Measurements from ENCODE around the gene SHPK.

SHPK gene

DNA sequence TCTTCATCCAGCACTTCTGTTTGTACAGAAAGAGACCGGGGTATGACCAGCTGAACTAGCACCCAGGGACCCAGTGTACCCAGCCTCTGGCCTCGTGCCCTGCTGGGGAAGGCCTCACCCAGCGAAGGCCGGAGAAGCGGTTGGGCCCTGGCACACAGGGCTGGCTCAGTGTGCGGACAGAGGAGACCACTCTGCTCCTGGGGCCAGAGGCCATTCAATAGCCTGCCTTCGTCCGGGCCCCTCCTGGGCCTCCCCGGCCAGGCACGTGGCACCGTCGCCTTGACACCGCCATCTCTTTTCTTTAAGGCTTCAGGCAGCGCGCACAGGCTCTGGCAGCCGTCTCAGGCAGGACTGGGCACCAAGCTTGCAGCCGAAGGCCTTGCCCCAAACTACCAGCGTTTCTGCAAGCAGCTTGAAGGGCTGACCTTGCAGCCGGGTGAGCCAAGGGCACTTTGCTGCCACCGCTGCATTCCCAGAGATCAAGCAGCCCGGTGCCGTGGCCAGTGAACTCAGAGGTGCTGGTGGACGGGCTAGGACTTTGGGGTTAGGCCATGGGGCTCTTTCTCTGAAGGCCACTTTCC lies 24.4 kb upstream of the SHPK start:
- no peak for DNase-seq (ENCODE audit: low read depth)

DNA sequence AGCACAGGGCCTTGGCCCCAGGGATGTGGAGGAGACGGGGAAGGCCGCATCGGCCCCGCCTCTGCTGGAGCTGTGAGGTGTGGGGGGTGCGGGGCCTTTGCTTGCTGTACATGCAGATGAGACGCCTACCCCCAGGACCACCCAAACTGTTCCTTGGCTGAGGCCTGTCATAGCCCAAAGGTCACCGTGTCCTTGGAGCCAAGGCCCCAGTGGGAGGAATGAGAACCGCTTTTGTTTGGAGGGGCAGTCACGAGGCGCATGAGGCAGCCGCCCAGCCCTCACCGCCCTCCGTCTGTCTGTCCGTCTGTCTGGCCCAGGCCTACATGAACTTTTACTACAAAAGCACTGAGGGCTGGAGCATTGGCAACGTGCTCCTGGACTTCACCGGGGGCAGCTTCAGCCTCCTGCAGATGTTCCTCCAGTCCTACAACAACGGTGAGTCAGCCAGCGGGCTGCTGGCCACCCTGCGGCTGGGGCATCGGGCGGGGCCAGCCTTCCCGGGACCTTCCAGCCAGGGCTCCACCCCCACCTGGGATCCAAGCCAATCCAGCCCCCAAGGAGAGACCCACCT lies 23.6 kb upstream of the SHPK start:
- peak; percentile 44 for DNase-seq (ENCODE audit: low read depth)

DNA sequence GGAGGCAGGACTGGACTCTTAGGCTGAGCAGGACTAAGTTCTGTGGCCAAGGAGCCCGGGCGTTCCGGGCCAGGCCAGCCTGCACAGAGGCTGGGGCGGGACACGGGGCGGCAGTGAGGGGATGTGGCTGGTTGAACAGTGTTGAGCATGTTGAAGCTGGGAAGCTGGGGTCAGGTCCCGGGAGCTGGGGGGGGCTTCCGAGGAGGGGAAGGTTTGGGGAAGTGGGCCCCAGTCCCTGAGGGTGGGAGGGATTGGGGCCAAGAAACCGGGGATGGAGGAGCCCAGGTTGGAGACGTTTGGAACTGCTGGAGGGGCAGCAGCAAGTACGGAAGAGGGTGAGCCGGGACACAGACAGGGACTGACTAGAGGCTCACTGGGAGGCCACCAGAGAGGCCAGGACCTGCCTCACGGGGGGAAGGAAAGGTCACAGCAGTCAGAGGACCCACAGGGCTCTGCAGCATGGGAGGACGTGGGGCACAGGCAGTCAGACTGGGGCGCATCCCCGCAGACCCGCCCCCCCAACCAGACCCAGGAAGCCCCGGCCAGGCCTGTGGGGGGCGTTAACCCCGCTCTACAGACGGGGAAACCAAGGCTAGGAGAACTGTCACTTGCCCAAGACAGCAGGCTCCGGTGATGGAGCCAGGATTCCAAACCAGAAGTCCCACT lies 22.9 kb upstream of the SHPK start:
- DNase-seq (ENCODE audit: low read depth) = no peak

DNA sequence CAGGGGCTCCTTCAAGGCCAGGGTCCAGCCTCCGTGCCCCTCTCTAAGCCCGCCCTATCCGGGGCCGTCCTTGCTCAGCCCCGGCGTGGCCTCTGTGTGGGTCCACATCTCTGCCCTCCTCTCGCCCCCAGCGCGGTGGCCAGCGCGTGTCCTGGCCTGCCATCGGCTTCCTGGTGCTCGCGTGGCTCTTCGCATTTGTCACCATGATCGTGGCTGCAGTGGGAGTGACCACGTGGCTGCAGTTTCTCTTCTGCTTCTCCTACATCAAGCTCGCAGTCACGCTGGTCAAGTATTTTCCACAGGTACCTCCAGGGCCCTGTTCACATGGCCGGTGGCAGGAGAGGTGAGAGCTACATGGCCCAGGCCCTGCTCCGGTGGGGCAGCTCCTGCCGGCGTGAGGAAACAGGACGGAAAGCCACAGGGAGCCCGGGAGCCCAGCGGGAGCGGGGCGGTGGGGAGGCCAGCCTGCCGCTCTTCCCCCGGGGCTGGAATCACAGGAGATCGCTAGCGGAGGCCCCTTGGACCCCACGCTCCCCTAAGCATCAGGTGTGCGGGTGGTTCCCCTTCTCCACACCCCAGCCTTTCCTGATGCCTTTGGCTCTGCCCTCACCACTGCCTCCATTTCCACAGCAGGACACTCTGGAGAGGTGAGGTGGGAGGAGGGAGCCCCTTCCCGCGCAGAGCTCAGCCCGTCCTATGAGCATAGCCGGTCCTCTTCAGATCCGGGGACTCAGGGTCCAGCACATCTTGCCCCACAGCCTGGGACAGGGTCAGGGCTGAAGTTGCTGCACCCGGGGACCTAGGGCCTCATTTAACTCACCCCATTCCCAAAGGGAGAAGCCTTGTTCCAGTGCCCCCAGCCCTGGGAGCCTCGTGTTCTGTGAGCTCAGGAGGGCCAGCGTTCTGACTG lies 22.1 kb upstream of the SHPK start:
- no peak for DNase-seq (ENCODE audit: low read depth)

DNA sequence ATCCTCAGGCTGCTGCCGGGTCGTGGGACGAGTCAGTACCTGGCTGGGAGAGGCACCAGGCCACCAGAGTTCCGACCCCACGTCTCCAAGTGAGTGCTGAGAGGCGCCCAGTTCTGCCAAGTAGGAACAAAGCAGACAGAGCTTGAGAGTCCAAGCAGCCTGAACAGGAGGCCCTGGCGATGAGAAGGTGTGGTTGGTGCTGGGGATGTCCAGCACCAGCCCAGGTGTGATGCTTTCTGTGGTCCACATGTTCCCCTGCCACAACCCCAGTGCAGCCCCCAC lies 21.5 kb upstream of the SHPK start:
- DNase-seq (ENCODE audit: low read depth) = no peak

DNA sequence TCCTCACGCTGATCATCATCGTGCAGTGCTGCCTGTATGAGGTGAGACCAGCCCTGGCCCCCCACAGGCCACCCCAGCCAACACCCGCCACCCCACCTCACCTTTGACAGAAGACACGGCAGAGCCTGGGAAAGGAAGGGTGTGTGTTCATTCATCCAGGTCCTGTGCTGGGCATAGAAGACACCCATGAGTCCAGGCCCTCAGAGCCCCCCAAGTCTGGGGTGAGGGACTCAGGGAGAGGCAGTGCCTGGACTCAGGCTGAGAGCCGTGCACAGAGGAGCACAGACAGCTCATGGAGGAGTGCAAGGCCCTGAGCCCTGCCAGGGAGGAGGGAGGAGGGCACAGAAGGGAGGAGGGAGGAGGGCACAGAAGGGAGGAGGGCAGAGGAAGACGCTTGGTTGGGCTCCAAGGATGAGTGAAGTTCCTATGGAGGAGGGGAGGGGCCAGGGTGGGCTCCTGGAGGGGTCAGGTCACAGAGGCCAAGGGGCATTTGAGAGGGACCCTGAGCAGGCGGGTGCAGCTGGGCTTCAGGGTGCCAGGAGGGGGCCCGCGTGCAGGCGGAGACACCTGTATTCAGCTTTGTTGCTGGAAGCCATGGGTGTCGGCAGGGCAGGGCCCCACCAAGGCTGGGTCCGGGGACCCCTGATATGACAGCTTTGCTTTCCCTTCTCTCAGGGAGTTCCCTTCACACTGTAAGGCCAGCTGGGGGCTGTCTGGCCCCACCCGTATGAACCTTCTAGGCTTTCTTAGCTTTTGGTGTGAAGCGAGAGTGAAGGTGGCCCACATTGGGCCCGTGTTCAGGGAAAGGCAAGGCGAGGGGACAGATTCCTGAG lies 20.9 kb upstream of the SHPK start:
- DNase-seq (ENCODE audit: low read depth) = no peak

DNA sequence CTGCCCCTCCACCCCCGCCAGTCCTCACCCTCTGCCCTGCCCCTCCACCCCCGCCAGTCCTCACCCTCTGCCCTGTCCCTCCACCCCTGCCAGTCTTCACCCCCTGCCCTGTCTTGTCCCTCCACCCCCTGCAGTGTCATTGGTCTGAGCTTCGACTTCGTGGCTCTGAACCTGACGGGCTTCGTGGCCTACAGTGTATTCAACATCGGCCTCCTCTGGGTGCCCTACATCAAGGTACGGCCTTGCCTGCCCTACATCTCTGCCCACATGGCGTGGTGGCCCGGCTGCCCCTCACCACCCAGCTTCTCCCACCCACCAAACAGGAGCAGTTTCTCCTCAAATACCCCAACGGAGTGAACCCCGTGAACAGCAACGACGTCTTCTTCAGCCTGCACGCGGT lies 20.3 kb upstream of the SHPK start:
- DNase-seq (ENCODE audit: low read depth) = no peak

DNA sequence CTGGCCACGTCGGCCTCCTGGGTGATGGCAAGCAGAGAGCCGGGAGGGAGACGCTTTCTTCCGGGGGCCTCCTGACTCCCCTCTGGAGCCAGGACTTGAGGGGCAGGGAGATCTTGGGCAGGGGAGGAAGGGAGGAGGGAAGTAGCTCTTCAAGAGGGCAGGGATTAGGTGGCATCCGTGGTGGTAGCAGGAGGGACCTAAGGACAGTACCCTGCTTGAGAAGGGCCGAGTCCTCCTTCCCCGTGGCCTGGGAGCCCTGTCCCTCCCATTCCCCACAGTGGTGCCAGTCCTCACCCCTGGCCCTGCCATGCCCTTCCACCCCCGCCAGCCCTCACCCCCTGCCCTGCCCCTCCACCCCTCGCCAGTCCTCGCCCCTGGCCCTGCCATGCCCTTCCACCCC lies 19.7 kb upstream of the SHPK start:
- no peak for DNase-seq (ENCODE audit: low read depth)

DNA sequence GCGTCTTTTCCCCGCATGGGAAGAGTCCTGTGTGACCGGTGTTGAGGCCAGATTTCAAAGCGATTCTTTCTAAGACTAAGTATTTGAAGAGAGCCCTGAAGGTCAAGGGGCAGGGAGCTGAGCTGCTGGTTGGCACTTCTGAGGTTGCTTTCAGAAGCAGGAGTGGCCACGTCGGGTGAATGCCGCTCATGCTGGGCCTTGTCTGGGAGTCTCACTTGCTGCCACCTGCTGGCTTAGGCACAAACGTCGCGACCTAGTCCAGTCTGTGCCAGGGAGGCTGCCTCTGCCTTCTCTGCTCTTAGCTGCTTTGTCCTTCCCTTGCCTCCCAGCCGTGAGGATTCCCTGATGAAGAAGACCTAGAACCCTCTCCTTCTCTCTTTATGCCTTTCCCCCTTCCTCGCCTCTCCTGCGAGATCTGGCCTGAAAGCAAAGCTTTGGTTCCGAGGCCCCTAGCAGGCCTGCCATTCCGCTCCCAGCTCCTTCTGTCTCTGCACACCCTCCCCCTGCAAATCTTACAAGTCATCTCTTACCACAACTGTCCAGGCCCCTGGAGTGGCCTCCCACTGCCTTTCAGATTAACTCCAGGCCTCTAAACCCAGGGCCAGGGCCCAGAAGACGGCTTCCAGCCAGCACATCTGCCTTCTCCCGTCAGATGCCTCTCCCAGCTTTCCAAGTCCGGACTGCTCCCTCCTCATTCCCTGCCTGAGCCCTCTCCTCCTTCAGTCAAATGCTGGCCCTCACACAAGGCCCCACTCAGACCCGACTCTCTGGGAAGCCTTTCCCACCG lies 11.9 kb upstream of the SHPK start:
- no peak for DNase-seq (ENCODE audit: low read depth)

DNA sequence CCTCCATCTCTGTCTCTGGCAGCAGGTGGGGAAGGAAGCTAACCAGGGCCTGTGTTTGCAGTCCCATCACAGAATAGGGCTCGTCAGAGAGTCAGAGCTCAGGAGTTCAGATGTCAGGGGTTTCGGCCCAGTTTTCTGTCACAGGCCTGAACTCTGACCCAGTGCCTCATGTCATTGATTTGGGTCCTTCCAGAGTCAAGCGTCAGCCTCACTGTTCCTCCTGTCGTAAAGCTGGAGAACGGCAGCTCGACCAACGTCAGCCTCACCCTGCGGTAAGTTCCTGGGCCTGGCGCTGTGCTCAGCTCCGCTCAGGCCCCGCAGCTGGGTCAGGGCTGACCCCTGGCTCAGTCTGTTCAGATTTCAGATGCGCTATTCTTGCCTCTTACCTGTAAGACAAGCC lies 11.2 kb upstream of the SHPK start:
- DNase-seq (ENCODE audit: low read depth) = no peak

DNA sequence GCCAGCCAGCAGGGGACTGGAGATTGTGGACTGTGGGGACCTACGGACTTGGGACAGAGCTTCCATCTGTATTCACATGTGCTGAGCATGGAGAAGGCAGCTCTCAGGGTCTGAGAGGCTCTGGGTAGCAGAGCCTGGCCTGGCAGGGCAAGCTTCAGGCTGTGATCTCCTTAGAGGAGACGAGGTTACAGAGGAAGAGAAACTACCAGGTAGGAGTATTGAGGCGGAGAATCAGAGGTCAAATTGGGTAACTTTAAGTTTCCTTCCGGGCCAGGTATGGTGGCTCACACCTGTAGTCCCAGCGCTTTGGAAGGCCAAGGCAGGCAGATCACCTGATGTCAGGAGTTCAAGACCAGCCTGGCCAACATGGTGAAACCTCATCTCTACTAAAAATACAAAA lies 9.3 kb upstream of the SHPK start:
- no peak for DNase-seq (ENCODE audit: low read depth)

DNA sequence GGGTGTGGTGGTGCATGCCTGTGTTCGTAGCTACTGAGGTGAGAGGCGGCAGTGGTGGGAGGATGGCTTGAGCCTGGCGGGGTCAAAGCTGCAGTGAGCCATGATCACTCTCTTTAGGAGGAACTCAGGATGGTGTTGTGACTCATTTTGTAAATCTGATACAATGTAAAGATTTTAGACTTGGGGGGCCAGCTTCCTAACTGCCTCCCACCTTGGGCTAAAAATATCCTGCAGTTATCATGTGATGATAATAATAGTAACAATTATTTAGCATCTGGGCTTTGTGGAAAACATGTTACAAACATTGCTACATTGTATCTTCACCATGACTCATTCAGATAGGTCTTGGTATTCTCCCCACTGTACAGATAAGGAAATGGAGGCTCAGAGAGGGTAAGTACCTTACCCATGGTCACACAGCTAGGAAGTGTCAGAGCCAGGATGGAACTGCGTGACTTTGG lies 7.9 kb upstream of the SHPK start:
- no peak for DNase-seq (ENCODE audit: low read depth)

DNA sequence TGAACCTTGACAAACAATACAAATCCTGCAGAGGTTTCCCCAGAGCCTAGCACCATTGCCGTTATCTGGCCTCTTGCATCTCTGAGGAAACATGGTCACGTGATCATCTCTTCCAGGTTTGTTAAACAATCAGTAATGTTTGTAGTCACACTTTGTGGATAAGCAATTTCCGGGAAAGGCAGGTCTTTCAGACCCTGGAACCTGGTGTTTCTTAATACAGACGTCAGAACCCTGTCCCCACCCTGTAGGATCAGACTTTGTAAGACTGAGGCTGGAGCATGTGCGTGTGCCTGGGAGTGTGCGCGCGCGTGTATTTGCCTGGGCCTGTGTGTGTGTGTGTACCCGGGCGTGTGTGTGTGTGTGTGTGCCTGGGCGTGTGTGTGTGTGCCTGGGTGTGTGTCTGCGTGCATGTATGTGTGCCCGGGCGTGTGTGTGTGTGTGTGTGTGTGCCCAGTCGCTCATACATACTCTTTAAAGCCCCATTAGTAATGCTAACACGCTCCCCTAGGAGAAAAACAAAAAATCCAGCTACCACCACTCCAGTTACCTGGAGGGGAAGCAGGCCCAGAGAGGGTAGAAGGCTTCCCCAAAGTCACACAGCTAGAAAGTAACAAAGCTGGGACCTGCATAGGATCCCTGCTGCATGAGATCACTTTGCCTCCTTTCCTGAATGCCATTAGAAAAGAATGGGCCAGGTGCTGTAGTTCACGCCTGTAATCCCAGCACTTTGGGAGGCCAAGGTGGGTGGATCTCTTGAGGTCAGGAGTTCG lies 5.9 kb upstream of the SHPK start:
- no peak for DNase-seq (ENCODE audit: low read depth)

DNA sequence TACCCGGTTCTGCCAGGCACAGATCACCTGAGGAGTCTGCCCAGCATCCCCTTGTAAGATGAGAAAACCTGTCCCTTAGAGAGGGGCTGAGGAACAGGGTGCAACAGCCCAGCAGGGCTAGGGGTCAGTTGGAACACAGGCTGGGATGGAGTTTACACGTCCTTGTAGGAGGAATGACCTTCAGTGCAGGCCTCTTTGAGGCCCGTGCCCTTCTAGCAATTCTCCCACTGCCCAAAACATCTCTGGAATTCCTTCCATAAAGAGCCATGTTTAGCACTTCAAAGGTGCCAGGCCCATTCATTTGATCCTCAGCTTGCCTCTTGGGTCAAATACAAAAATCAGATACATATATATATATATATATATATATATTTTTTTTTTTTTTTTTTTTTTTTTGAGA lies 5.0 kb upstream of the SHPK start:
- no peak for DNase-seq (ENCODE audit: low read depth)

DNA sequence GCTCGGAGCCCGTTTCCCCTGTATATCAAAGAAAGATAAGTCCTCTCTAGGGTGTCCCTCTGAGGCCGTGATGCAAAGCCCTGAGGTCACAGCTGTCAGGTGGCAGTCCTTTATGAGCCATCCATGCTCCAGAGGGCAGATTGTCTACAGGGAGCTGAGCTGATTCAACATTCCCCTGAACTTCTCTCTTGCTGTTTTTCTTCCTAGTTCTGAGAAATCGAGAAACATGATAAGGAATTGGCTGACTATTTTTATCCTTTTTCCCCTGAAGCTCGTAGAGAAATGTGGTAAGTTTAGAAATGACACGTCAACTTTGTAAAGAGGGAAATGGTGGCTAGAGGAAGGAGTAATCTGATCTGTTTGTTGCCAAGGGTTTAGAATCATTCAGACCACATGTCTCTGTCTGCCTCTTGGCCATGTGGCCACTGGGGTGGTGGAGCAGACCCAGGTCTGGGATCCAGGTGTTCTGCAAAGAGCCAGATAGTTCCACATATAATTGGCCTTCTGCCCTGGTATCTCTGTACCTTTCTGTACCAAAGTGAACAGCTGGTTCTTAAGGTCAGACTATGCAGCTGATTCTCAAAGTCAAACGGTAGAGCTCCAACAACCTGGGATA lies 4.0 kb upstream of the SHPK start:
- no peak for DNase-seq (ENCODE audit: low read depth)

DNA sequence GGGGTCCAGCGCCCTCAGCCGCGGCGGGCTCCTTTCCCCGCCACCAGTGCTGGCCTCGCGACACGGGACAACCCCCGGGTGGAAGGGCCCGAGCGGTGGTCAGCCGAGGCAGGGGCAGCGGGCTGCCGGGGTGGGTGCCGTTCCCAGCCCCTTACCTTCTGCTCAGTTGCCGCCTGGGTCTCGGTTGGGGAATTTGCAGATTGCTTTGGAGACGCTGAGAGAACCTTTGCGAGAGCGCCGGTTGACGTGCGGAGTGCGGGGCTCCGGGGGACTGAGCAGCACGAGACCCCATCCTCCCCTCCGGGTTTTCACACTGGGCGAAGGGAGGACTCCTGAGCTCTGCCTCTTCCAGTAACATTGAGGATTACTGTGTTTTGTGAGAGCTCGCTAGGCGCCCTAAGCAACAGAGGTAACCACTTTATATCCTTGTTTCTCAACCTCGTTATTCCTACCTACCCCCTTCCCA lies 891 bp upstream of the SHPK start:
- no peak for DNase-seq (ENCODE audit: low read depth)

DNA sequence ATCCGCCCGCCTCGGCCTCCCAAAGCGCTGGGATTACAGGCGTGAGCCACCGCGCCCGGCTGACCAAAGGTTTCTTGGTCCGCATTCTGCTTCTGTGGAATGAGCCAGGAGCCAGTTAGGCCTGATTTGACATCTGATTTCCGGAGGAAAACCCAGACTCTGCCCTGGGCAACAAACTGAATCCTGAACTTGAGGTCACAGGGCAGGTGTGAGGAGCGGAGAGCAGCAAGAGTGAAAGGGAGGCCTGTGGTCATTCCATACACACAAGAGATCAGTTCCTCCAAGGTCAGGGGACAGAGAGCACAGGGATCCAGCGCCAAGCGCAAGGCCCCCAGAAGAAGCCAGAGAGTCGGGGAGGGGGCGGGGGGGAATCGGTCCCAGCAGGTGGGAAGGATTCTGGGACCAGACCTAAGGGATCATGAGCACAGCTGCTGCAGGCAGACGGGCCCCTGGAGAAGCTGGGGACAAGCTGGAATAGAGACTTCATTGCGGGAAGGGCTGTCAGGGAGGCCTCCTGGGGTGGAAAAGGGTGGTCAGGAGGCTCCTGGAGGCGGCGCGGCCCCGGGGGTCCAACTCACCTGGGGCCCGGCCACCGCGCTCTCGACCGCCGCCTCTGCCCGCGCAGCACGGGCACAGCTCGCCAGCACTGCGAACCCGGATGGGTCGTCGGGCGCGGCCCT lies 436 bp downstream of the SHPK start:
- no peak for DNase-seq (ENCODE audit: low read depth)

DNA sequence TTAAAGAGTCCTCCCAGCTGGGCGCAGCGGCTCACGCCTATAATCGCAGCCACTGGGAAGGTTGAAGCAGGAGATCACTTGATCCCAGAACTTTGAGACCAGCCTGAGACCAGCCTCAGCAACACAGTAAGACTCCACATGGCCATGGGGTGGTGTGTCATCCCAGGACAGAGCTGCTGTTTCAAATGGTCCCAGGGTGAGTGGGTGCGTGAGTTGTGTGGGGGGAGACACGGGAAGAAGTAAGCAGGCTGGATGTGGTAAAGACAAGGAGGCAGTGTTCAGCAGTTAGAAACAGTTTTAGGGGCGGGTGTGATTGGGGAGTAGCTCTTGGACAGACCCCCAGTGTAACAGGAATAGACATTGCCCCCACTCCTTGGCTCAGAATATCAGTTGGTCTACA lies 3.8 kb downstream of the SHPK start:
- DNase-seq (ENCODE audit: low read depth) = no peak

DNA sequence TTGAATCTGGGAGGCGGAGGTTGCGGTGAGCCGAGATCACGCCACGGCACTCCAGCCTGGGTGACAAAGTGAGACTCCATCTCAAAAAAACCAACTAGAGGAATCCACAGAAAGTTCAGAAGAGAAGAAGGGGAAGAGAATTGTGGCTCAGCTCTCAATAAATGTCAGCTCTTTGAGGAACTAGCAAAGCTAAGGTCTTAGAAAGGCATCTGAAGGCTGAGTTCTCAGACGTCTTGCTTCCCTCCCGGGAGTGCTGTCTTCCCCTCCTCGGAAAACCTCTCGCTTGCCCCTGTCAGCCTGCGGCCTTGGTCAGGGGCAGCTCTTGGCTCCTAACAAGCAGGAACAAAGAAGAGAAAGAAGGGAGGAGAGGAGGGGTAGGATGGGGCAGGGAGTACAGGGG lies 5.3 kb downstream of the SHPK start:
- DNase-seq (ENCODE audit: low read depth) = no peak
